Keratinocyte (primary cell): Measurements from ENCODE around the gene CCDC88B. TPM values are rescaled to one million over a fixed set of nuclear protein-coding genes. Genes with fewer than 3 reads are reported as not detected.

Experiments used
- DNase-seq: peaks from one replicate; pipeline ENCODE4 v3.0.0-alpha.2; 2011; ENCODE audit warnings: low read depth, missing footprints, low spot score
- FAIRE-seq: peaks from 2 replicates; lab custom pipeline; 2011; peaks lifted over from hg19 to GRCh38; lab: Jason Lieb, UNC
- H2AFZ ChIP-seq: 2 replicates; pipeline ENCODE4 v1.6.0; 2012; ENCODE audit warnings: low read length, control low read depth, inconsistent platforms; ENCODE audit not compliant: control insufficient read depth
- H3K27ac ChIP-seq: 2 replicates; pipeline ENCODE4 v1.5.1; 2011; ENCODE audit warnings: low read length; ENCODE audit not compliant: control insufficient read depth, insufficient read depth
- H3K27me3 ChIP-seq: 3 replicates; pipeline ENCODE4 v1.6.0; 2011; ENCODE audit warnings: low read length; ENCODE audit not compliant: control insufficient read depth, insufficient read depth; ENCODE audit errors: extremely low read depth
- H3K36me3 ChIP-seq, 2 experiments: 2 replicates in 1 of 2; 3 replicates in 1 of 2; pipeline ENCODE4 v1.5.1; 2011; ENCODE audit warnings: low read length in 2 of 2, mild to moderate bottlenecking in 1 of 2; ENCODE audit not compliant: control insufficient read depth in 2 of 2, insufficient read depth in 2 of 2; ENCODE audit errors: extremely low read depth in 1 of 2
- H3K4me1 ChIP-seq: 3 replicates; pipeline ENCODE4 v1.5.1; 2011; ENCODE audit warnings: low read length; ENCODE audit not compliant: control insufficient read depth, insufficient read depth; ENCODE audit errors: extremely low read depth
- H3K4me2 ChIP-seq: 3 replicates; pipeline ENCODE4 v1.6.0; 2011; ENCODE audit warnings: low read depth, low read length; ENCODE audit not compliant: control insufficient read depth, insufficient read depth; ENCODE audit errors: extremely low read depth
- H3K4me3 ChIP-seq, 3 experiments: fragments of 200-600 bp in 1 of 3; sonication (generic) in 1 of 3; 2 replicates in 2 of 3; 3 replicates in 1 of 3; pipeline ENCODE4 v1.5.1; 2011 to 2016; ENCODE audit warnings: low read length in 3 of 3, mild to moderate bottlenecking in 3 of 3, control low read depth in 2 of 3, inconsistent platforms in 1 of 3, low read depth in 1 of 3, mixed read lengths in 1 of 3, mixed run types in 1 of 3, moderate library complexity in 1 of 3; ENCODE audit not compliant: control insufficient read depth in 2 of 3, insufficient read depth in 2 of 3; ENCODE audit errors: extremely low read depth in 1 of 3
- H3K79me2 ChIP-seq: 2 replicates; pipeline ENCODE4 v1.6.0; 2012; ENCODE audit warnings: low read length; ENCODE audit not compliant: control insufficient read depth, insufficient read depth
- H3K9ac ChIP-seq: 3 replicates; pipeline ENCODE4 v1.6.0; 2011; ENCODE audit warnings: low read length; ENCODE audit not compliant: control insufficient read depth, insufficient read depth; ENCODE audit errors: extremely low read depth
- H3K9me1 ChIP-seq: 3 replicates; pipeline ENCODE4 v1.6.0; 2011; ENCODE audit warnings: low read length; ENCODE audit not compliant: control insufficient read depth, insufficient read depth; ENCODE audit errors: extremely low read depth
- H3K9me3 ChIP-seq: 2 replicates; pipeline ENCODE4 v1.5.1; 2012; ENCODE audit warnings: low read depth, low read length; ENCODE audit not compliant: control insufficient read depth
- H4K20me1 ChIP-seq: 3 replicates; pipeline ENCODE4 v1.6.0; 2011; ENCODE audit warnings: low read length; ENCODE audit not compliant: control insufficient read depth, insufficient read depth; ENCODE audit errors: extremely low read depth
- CTCF ChIP-seq, 3 experiments: IDR thresholded peaks in 1 of 3; conservative IDR thresholded peaks in 1 of 3; optimal IDR thresholded peaks in 1 of 3; 2 replicates in 2 of 3; 3 replicates in 1 of 3; pipeline versions ENCODE3 to v1.5.1; 2011; ENCODE audit warnings: low read length in 3 of 3, mild to moderate bottlenecking in 3 of 3, moderate library complexity in 2 of 3, control low read depth in 1 of 3, inconsistent platforms in 1 of 3; ENCODE audit not compliant: insufficient read depth in 2 of 3; ENCODE audit errors: extremely low read depth in 1 of 3
- EZH2 ChIP-seq: IDR thresholded peaks from one replicate; pipeline ENCODE4 v1.6.1; 2012; ENCODE audit warnings: inconsistent platforms, mild to moderate bottlenecking, low read length, moderate library complexity
- dilution Hi-C: fragments of 300-500 bp; cut with MboI; formaldehyde crosslinking; loops from one replicate; pipeline ENCODE4 v1.7.0; 2020; ENCODE audit warnings: low sequenced_read_pairs; ENCODE audit not compliant: extremely low pct_ligation_motif_present
- polyA plus RNA-seq, 5 experiments: library from polyadenylated mRNA; depleted of rRNA in 3 of 5; stranded (reverse) in 3 of 5; stranded (forward) in 1 of 5; unstranded in 1 of 5; fragments of >200 nt; gene quantifications; 1 replicate in 1 of 5; 2 replicates in 3 of 5; 3 replicates in 1 of 5; pipeline versions ENCODE4 v1.2.1 to v1.2.3, GENCODE V29; 2011 to 2012; ENCODE audit warnings: missing spikeins in 2 of 5, low read depth in 1 of 5, low replicate concordance in 1 of 5

CCDC88B gene
- polyA plus RNA-seq, 1 donor (not counting 4 experiments of a cell fraction or from before 2014, with no cell fraction given) = 3.7 TPM

DNA sequence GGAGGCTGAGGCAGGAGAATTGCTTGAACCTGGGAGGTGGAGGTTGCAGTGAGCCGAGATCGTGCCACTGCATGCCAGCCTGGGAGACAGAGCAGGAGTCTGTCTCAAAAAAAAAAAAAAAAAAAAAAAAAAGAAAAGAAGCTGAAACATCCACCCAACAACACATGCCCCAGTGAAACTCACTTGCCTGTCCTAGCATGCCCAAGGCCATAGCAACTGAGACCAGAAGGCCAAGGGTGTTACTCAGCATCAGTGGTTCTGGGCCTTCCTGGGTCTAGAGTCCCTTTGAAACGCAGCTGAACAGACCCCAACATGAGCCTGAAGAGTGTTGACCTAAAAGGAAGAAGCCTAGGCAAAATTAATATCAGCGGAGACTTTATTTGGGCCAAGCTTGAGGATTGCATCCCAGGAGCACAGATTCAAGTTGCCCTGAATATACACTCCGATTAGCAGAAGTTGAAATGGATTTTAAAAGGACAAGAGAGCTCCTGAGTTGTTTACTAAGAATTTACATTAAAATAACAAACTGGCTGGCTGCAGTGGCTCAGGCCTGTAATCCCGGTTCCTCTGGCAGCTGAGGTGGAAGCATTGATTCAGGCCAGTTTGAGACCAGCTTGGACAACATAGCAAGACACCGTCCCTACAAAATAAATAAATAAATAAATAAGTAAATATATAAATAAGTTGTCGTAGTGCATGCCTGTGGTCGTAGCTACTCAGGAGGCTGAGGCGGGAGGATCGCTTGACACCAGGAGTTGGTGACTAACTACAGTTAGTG, 15.1 kb upstream of the CCDC88B start:
- dilution Hi-C loops = no loop called here
- H3K27me3 ChIP-seq = no peaks in the 10 kb centered on the region
- peak overlapping the region; percentile 72 for H3K9ac ChIP-seq
- peaks cover 10% of the 10 kb centered on the region for H3K79me2 ChIP-seq
- no peaks in the 10 kb centered on the region for H4K20me1 ChIP-seq
- peaks cover 2% of the 10 kb centered on the region for H3K9me1 ChIP-seq
- H3K27ac ChIP-seq = peak overlapping the region; percentile 95
- peak overlapping the region; percentile 69 for H3K4me2 ChIP-seq
- peak overlapping the region in 1 of 3 experiments; percentile 11 for H3K4me3 ChIP-seq
- peak; percentile 89 for DNase-seq
- no peaks in the 10 kb centered on the region for H3K9me3 ChIP-seq
- peaks cover 16 to 21% of the 10 kb centered on the region in 2 experiments for H3K36me3 ChIP-seq
- TF ChIP-seq EZH2 = no peak
- peak; percentile 98 for FAIRE-seq
- peak overlapping the region; percentile 30 for H2AFZ ChIP-seq
- H3K4me1 ChIP-seq = peaks cover 52% of the 10 kb centered on the region

DNA sequence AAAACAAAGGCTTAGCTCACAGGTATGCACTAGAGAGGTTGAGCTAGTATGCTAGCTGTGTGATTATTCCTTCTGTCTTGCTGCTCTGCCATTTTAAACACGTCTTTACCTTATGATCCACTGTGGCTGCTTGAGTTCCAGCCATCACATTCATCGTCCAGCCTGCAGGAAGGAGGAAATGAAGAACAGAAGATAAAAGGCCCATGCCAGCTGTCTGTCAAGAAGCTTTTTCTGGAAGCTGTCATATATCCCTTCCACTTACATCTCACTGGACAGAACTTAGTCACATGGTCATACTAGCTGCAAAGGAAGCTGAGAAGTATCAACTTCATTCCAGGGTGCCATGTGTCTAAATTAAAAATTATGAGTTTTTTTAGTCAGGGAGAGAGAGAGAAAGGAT, 12.6 kb upstream of the CCDC88B start:
- no peak for FAIRE-seq
- TF ChIP-seq CTCF (optimal IDR thresholded peaks at IDR 0.05 in 1 of 3, IDR thresholded peaks at IDR 0.05 in 1 of 3, conservative IDR thresholded peaks at IDR 0.05 in 1 of 3; ENCODE audit: extremely low read depth in 1 of 3, insufficient read depth in 2 of 3, low read length in 3 of 3) = no peak
- TF ChIP-seq EZH2 = no peak
- peaks cover 1 to 10% of the 10 kb centered on the region in 2 experiments for H3K36me3 ChIP-seq
- H3K9me1 ChIP-seq = no peaks in the 10 kb centered on the region
- H3K27me3 ChIP-seq = no peaks in the 10 kb centered on the region
- no peak overlapping the region for H3K27ac ChIP-seq
- no peak overlapping the region for H3K4me2 ChIP-seq
- no peak for DNase-seq
- dilution Hi-C loops = no loop called here
- H3K9me3 ChIP-seq = no peaks in the 10 kb centered on the region
- H3K4me3 ChIP-seq = no peak overlapping the region
- no peak overlapping the region for H2AFZ ChIP-seq
- peaks cover 4% of the 10 kb centered on the region for H3K79me2 ChIP-seq
- H3K4me1 ChIP-seq = peaks cover 40% of the 10 kb centered on the region
- H4K20me1 ChIP-seq = no peaks in the 10 kb centered on the region
- H3K9ac ChIP-seq = no peak overlapping the region
